Cardiac muscle cell (in vitro differentiated cells and primary cell): ENCODE results near the gene NME9. TPM values are rescaled to one million over a fixed set of nuclear protein-coding genes. Genes with fewer than 3 reads are reported as not detected.
A peak's percentile ranks its signal among the peaks of the same experiment; 100 is the strongest.

ENCODE experiments used
- DNase-seq, 2 donors: peaks; one replicate each; pipeline versions ENCODE4 v3.0.0 to v3.0.0-alpha.2; 2010 to 2017; ENCODE audit warnings: low read depth in 1 of 2, low spot score in 1 of 2
- H3K27ac ChIP-seq: fragments of 200-600 bp; sonication (generic); 2 replicates; pipeline ENCODE4 v1.5.1; 2016
- H3K27me3 ChIP-seq: fragments of 200-600 bp; sonication (generic); 2 replicates; pipeline ENCODE4 v1.6.0; 2016; ENCODE audit warnings: control low read depth
- H3K36me3 ChIP-seq: fragments of 200-600 bp; sonication (generic); 2 replicates; pipeline ENCODE4 v1.5.1; 2016; ENCODE audit warnings: control low read depth
- H3K4me1 ChIP-seq: fragments of 200-600 bp; sonication (generic); 2 replicates; pipeline ENCODE4 v1.8.1; 2017; ENCODE audit warnings: low read depth, mild to moderate bottlenecking, mixed run types
- H3K4me3 ChIP-seq: fragments of 200-600 bp; sonication (generic); 2 replicates; pipeline ENCODE4 v1.5.1; 2016; ENCODE audit warnings: mild to moderate bottlenecking
- H3K9me3 ChIP-seq: fragments of 200-600 bp; sonication (generic); 2 replicates; pipeline ENCODE4 v1.5.1; 2017; ENCODE audit warnings: low read depth, mild to moderate bottlenecking, control low read depth
- CTCF ChIP-seq: IDR thresholded peaks from 2 replicates; pipeline ENCODE4 v1.5.1; 2012; ENCODE audit warnings: low read depth, mild to moderate bottlenecking, low read length
- polyA plus RNA-seq: library from polyadenylated mRNA; unstranded; fragments of >200 nt; fragmentation: Nextera tagmentation; extraction: Ambion mirVana; gene quantifications from 2 replicates; pipeline ENCODE4 v1.2.1, GENCODE V29; 2016
- total RNA-seq: library from RNA; depleted of rRNA; stranded (reverse); fragments of >200 nt; gene quantifications from 2 replicates; pipeline ENCODE4 v1.2.3, GENCODE V29; 2016

The NME9 gene
- total and polyA plus RNA-seq, 2 experiments from 2014 or later = 2.9 to 5.1 TPM

GRCh38 chr3:138360869-138361525 is 31.3 kb upstream of the NME9 start:
- H3K36me3 ChIP-seq = no peaks in the 10 kb centered on the region

GRCh38 chr3:138359919-138360868 is 30.5 kb upstream of the NME9 start:
- Histone ChIP-seq H3K4me3 (no peak overlapping the region), H3K27me3 (no peaks in the 10 kb centered on the region), H3K9me3 (no peaks in the 10 kb centered on the region), H3K36me3 (peaks cover 6% of the 10 kb centered on the region), H3K4me1 (peaks cover 20% of the 10 kb centered on the region), H3K27ac (peak overlapping the region; percentile 23)
- no peak for TF ChIP-seq CTCF
- no peak for DNase-seq

More at GRCh38 chr3:138360869-138361525, 31.3 kb upstream of the NME9 start:
- no peaks in the 10 kb centered on the region for H3K9me3 ChIP-seq
- H3K27me3 ChIP-seq = no peaks in the 10 kb centered on the region
- H3K4me1 ChIP-seq = peaks cover 24% of the 10 kb centered on the region
- peak overlapping the region; percentile 45 for H3K27ac ChIP-seq
- no peak for TF ChIP-seq CTCF
- DNase-seq = no peak
- H3K4me3 ChIP-seq = no peak overlapping the region

- peak overlapping the region; percentile 36 for H3K27ac ChIP-seq
- H3K9me3 ChIP-seq = no peaks in the 10 kb centered on the region
- no peak for DNase-seq
- H3K4me3 ChIP-seq = no peak overlapping the region
- H3K4me1 ChIP-seq = peaks cover 17% of the 10 kb centered on the region
- H3K36me3 ChIP-seq = peaks cover 10% of the 10 kb centered on the region
- no peak for TF ChIP-seq CTCF
- H3K27me3 ChIP-seq = no peaks in the 10 kb centered on the region
Observed at GRCh38 chr3:138359148-138359918, 29.7 kb upstream of the NME9 start.

- no peak overlapping the region for H3K4me3 ChIP-seq
- DNase-seq = no peak
- peaks cover 20% of the 10 kb centered on the region for H3K4me1 ChIP-seq
- H3K36me3 ChIP-seq = peaks cover 10% of the 10 kb centered on the region
- no peaks in the 10 kb centered on the region for H3K27me3 ChIP-seq
- TF ChIP-seq CTCF = no peak
- no peaks in the 10 kb centered on the region for H3K9me3 ChIP-seq
- H3K27ac ChIP-seq = no peak overlapping the region
Observed at GRCh38 chr3:138356730-138357405, 27.2 kb upstream of the NME9 start.

- peaks cover 24% of the 10 kb centered on the region for H3K4me1 ChIP-seq
- no peak for DNase-seq
- H3K4me3 ChIP-seq = no peak overlapping the region
- TF ChIP-seq CTCF = no peak
- no peaks in the 10 kb centered on the region for H3K27me3 ChIP-seq
- H3K27ac ChIP-seq = no peak overlapping the region
- peaks cover 10% of the 10 kb centered on the region for H3K36me3 ChIP-seq
- no peaks in the 10 kb centered on the region for H3K9me3 ChIP-seq
Observed at GRCh38 chr3:138355071-138355470, 25.4 kb upstream of the NME9 start.
